ENCODE measurements around the gene CCND2. TPM values are rescaled to one million over a fixed set of nuclear protein-coding genes. Genes with fewer than 3 reads are reported as not detected.

CCND2 gene
- total RNA-seq, 1 experiment from 2014 or later = not detected

- peak; percentile 74 for DNase-seq (ENCODE audit: low read depth)
Observed at GRCh38 chr12:4276524-4277204, 3.1 kb downstream of the CCND2 start.

GRCh38 chr12:4277205-4277543, 3.6 kb downstream of the CCND2 start:
- DNase-seq (ENCODE audit: low read depth) = no peak

- DNase-seq (ENCODE audit: low read depth) = no peak
Observed at GRCh38 chr12:4277857-4278256, 4.3 kb downstream of the CCND2 start.

GRCh38 chr12:4278329-4279197, 5.0 kb downstream of the CCND2 start:
- DNase-seq (ENCODE audit: low read depth) = no peak

GRCh38 chr12:4279198-4279690, 5.7 kb downstream of the CCND2 start:
- no peak for DNase-seq (ENCODE audit: low read depth)

- no peak for DNase-seq (ENCODE audit: low read depth)
Observed at GRCh38 chr12:4280351-4281163, 7.0 kb downstream of the CCND2 start.

GRCh38 chr12:4281173-4281654, 7.7 kb downstream of the CCND2 start:
- no peak for DNase-seq (ENCODE audit: low read depth)

GRCh38 chr12:4282103-4282891, 8.7 kb downstream of the CCND2 start:
- no peak for DNase-seq (ENCODE audit: low read depth)

GRCh38 chr12:4282892-4283511, 9.4 kb downstream of the CCND2 start:
- DNase-seq (ENCODE audit: low read depth) = no peak

- no peak for DNase-seq (ENCODE audit: low read depth)
Observed at GRCh38 chr12:4283512-4284255, 10.1 kb downstream of the CCND2 start.

GRCh38 chr12:4284306-4284705, 10.7 kb downstream of the CCND2 start:
- no peak for DNase-seq (ENCODE audit: low read depth)

GRCh38 chr12:4285070-4285469, 11.5 kb downstream of the CCND2 start:
- DNase-seq (ENCODE audit: low read depth) = no peak

- DNase-seq (ENCODE audit: low read depth) = no peak
Observed at GRCh38 chr12:4286228-4286627, 12.7 kb downstream of the CCND2 start.

GRCh38 chr12:4286771-4287317, 13.3 kb downstream of the CCND2 start:
- no peak for DNase-seq (ENCODE audit: low read depth)

- peak; percentile 12 for DNase-seq (ENCODE audit: low read depth)
Observed at GRCh38 chr12:4287325-4288211, 14.0 kb downstream of the CCND2 start.

GRCh38 chr12:4288296-4289131, 15.0 kb downstream of the CCND2 start:
- no peak for DNase-seq (ENCODE audit: low read depth)

- no peak for DNase-seq (ENCODE audit: low read depth)
Observed at GRCh38 chr12:4289231-4289878, 15.8 kb downstream of the CCND2 start.
